GM19351 (cell line): ENCODE data around the gene RAB27A.
"Not testable (repeated sequence)": the region's sequence is repeated elsewhere in the genome, so short reads cannot be mapped to it uniquely, and the experiment has no call there.

Source experiments
- ATAC-seq: cut with Tn5 transposase; IDR thresholded peaks from one replicate; pipeline ENCODE4 v1.9.1; 2021; ENCODE audit warnings: mild to moderate bottlenecking, moderate library complexity; ENCODE audit not compliant: unreplicated experiment

Gene RAB27A

GRCh38 chr15:55282284-55282833 is 7.3 kb downstream of the RAB27A start:
- ATAC-seq = no peak

- ATAC-seq = no peak
Observed at GRCh38 chr15:55281517-55282228, 7.9 kb downstream of the RAB27A start.

DNA sequence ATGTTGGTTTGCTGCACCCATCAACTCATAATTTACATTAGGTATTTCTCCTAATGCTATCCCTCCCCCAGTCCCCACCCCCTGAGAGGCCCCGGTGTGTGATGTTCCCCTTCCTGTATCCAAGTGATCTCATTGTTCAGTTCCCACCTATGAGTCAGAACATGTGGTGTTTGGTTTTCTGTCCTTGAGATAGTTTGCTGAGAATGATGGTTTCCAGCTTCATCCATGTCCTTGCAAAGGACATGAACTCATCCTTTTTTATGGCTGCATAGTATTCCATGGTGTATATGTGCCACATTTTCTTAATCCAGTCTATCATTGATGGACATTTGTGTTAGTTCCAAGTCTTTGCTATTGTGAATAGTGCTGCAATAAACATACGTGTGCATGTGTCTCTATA is 9.0 kb downstream of the RAB27A start:
- not testable (repeated sequence) for ATAC-seq

- ATAC-seq = peak; percentile 78
Observed at GRCh38 chr15:55279746-55280351, 9.8 kb downstream of the RAB27A start.

DNA sequence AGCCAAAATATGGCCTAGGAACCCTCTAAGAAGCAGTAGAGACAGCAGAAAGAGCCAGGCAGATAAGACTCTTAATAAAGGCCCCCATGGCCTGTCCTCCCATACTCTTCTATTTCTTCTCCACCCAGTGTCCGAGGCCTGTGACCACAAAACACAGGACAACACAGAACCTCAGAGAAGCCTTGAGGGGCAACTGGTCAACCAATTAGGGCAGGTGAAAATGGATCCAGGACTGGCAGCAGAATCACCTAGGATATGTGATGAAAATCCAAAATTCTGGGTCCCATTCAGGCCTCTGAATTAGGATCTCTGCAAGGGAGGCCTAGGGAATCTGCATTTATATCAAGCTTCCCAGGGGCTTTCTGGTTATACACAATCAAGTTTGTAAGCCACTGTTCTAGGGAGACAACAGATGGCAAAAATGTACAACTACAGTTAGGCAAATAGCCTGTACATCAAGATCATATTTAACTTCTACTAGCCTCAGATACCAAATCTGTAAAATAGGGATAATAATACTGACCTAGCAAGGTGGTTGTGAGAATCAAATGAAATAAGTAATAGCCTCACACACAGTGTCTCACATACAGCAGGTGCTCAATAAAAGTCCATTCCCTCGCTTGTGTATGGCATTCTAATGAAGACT is 10.4 kb downstream of the RAB27A start:
- no peak for ATAC-seq

- ATAC-seq = no peak
Observed at GRCh38 chr15:55277715-55278114, 11.9 kb downstream of the RAB27A start.

GRCh38 chr15:55277116-55277564 is 12.5 kb downstream of the RAB27A start:
- peak; percentile 61 for ATAC-seq

GRCh38 chr15:55276324-55276723 is 13.3 kb downstream of the RAB27A start:
- no peak for ATAC-seq

DNA sequence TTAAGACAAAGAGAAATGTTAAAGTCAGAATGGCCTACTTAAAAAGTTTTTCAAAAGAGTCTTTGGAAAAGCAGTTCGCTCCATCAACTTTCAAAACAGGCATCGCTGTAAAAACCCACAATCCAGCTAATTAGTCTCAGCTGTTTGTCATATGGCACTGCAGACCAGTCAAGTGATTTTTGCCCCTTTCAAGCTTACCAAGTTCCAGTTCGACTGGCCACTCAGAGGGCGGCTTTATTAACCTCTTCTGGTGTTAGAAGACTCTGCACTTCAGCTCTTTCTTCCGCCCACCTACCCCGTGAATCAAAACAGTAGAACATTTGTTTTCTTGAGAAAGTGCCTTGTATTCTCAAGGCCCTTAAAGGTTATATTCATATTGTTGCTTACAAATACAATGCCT is 19.3 kb downstream of the RAB27A start:
- ATAC-seq = no peak

- no peak for ATAC-seq
Observed at GRCh38 chr15:55268176-55268695, 21.4 kb downstream of the RAB27A start.

- ATAC-seq = peak; percentile 94
Observed at GRCh38 chr15:55267401-55268175, 22.0 kb downstream of the RAB27A start.

GRCh38 chr15:55266547-55266946 is 23.1 kb downstream of the RAB27A start:
- ATAC-seq = no peak

DNA sequence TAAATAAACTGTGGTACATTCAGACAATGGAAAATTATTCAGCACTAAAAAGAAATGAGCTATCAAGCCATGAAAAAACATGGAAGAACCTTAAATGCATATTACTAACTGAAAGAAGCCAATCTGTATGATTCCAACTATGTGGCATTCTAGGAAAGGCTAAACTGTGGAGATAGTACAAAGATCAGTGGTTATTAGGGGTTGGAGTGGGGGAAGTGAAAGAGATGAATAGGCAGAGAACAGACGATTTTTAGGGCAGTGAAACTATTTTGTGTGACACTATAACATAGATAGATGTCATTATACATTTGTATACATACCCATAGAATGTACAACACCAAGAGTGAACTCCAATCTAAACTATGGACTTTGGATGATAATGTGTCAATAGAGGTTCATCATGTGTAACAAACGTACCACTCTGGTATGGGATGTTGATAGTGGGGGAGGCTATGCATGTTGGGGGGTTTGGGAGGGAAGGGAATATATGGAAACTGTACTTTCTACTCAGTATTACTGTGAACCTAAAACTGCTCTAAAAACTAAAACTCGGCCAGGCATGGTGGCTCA is 29.0 kb downstream of the RAB27A start:
- ATAC-seq = no peak

GRCh38 chr15:55257938-55258337 is 31.7 kb downstream of the RAB27A start:
- peak; percentile 44 for ATAC-seq

- no peak for ATAC-seq
Observed at GRCh38 chr15:55257012-55257670, 32.5 kb downstream of the RAB27A start.

DNA sequence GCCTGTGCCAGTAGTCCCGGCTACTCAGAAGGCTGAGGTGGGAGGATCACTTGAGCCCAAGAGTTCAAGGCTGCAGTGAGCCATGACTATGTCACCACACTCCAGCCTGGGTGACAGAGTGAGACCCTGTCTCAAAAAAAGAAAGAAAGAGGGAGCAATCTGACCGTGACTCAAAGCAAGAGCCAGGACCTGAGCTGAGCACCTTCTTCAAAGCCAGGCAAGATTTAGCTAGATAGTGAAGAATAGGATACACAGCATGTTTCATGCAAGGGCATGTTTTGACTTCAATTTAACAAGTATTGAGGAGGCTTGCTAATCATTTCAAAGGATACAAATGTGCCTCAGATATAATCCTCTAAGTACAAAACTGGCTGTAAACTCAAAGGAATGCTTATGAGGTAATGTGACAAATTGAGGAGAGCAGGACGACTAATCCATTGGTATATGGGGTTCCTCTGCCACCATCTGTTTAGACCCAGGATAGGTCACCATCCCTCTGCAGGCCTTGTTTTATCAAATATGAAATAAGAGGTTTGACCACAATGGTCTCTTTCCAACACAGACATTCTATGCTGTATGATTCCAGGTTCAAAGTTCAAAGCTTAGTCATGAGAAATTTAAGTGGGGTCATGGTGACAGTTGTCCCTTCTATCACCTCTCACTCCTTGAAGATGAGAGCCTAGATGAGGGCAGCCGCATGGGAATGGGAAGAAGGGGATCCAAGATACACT is 33.2 kb downstream of the RAB27A start:
- no peak for ATAC-seq

GRCh38 chr15:55255714-55256113 is 33.9 kb downstream of the RAB27A start:
- ATAC-seq = peak; percentile 43

GRCh38 chr15:55254916-55255679 is 34.5 kb downstream of the RAB27A start:
- ATAC-seq = peak; percentile 45
